ENCODE results near the gene ETV6. TPM values are rescaled to one million over a fixed set of nuclear protein-coding genes. Genes with fewer than 3 reads are reported as not detected.

The ETV6 gene
- total and polyA plus RNA-seq, 12 donors = 2.7 to 33.5 (median 15.2) TPM

- Histone ChIP-seq H3K27ac (no peak overlapping the region), H3K4me3 (no peak overlapping the region), H3K36me3 (peaks cover 0 to 4% (median 0%) of the 10 kb centered on the region in 9 donors), H3K27me3 (no peaks in the 10 kb centered on the region), H3K4me1 (peaks cover 0 to 31% (median 10%) of the 10 kb centered on the region in 9 donors), H3K9me3 (no peaks in the 10 kb centered on the region)
- DNase-seq (no peak), ATAC-seq (no peak)
- no peak for TF ChIP-seq CTCF (IDR thresholded peaks at IDR 0.05)
- 86 to 90% methylated on average over 6 of the region's 6 CpGs for WGBS, 2 donors
- intact Hi-C loops (cut with DNase I) = loop anchor here in 1 of 10 donors (10.0 kb wide), 2 partner anchors 76 to 154 kb away; no protein-coding TSS in a partner anchor
Observed at GRCh38 chr12:11738450-11738849, 89.0 kb downstream of the ETV6 start.

DNA sequence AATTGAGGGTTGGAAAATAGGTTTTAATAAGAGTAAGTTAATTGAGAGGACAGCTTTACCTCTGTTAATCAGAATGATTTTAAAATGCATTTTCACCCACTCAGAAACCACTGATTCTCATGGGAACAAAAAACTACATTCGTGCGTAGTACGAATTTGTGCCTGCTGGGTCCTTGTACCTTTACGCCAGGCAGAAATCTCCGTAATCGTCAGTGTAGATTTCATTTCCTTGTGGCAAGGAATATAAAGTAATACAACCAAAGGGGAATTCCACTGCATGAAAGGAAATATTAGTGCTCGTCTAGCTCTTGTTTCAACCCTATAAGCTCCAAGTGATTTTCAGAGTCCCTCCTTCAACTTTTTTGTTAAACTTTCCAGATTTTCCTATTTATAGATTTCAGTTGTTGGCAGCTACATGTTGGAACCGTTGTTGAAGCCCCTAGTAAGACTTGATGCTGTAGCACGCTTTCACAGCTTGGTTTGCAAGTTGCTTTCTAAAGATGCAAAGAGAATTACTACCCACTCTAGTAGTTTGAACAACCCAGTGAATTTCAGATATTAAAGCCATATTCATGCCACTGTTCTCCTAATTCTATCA lies 90.6 kb downstream of the ETV6 start:
- Histone ChIP-seq H3K27me3 (no peaks in the 10 kb centered on the region), H3K9me3 (no peaks in the 10 kb centered on the region), H3K4me3 (no peak overlapping the region), H3K36me3 (no peaks in the 10 kb centered on the region), H3K4me1 (peaks cover 0 to 45% (median 10%) of the 10 kb centered on the region in 9 donors), H3K27ac (peak overlapping the region in 1 of 10 donors; percentile 1)
- ATAC-seq = no peak
- intact Hi-C loops (cut with DNase I) = loop anchor here in 1 of 10 donors (10.0 kb wide), 2 partner anchors 75 to 155 kb away; no protein-coding TSS in a partner anchor
- TF ChIP-seq CTCF (IDR thresholded peaks at IDR 0.05) = no peak
- WGBS, 2 donors = 54 to 65% methylated on average over 9 of the region's 9 CpGs
- no peak for DNase-seq

DNA sequence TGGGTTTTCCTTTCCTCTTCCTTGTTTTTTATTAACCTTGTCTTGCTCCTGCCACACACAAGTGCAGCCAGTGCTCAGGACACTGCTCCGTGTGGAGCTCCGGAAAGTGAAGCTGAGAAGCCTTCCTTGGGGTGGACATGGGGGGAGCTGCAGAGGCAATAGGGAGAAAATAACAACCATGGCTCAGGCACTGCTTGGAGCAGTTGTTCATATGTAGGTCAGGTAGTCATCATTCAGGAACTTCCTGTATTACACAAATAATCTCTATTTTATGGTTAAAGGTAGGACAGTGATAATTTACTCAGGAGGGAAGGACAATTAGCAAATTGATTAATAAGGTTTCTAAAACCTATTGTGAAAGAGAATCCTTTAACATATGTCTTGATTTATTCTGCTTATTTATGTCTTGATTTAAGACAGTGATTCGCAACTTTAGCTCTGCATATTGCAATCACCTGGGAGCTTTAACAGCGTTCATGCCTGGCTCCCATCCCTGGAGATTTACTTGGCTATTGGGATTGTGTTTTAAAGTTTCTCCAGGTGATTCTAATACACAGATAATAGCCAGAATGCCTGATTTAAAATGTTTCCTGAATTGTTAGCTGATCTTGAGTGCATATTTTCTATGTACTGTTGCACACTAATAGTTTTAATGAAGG lies 92.1 kb downstream of the ETV6 start:
- H3K27me3 ChIP-seq = no peaks in the 10 kb centered on the region
- TF ChIP-seq CTCF (IDR thresholded peaks at IDR 0.05) = no peak
- DNase-seq (no peak), ATAC-seq (no peak)
- no peaks in the 10 kb centered on the region for H3K9me3 ChIP-seq
- intact Hi-C loops (cut with DNase I) = no loop called here
- 86 to 88% methylated on average over 4 of the region's 4 CpGs for WGBS, 2 donors
- no peaks in the 10 kb centered on the region for H3K36me3 ChIP-seq
- H3K4me1 ChIP-seq = peaks cover 2 to 50% (median 10%) of the 10 kb centered on the region in 9 donors
- H3K27ac ChIP-seq = no peak overlapping the region
- H3K4me3 ChIP-seq = no peak overlapping the region

- WGBS, 2 donors = 84 to 88% methylated on average over 12 of the region's 12 CpGs
- no peaks in the 10 kb centered on the region for H3K9me3 ChIP-seq
- H3K4me1 ChIP-seq = peaks cover 2 to 65% (median 10%) of the 10 kb centered on the region in 9 donors
- no peak overlapping the region for H3K4me3 ChIP-seq
- no peak overlapping the region for H3K27ac ChIP-seq
- no peak for ATAC-seq
- no peak for DNase-seq
- H3K36me3 ChIP-seq = no peaks in the 10 kb centered on the region
- H3K27me3 ChIP-seq = no peaks in the 10 kb centered on the region
- no peak for TF ChIP-seq CTCF (IDR thresholded peaks at IDR 0.05)
- intact Hi-C loops (cut with DNase I) = no loop called here
Observed at GRCh38 chr12:11743423-11744409, 94.2 kb downstream of the ETV6 start.
